Suprapubic skin (tissue), 4 donors: Measurements from ENCODE around the gene RNF227. TPM values are rescaled to one million over a fixed set of nuclear protein-coding genes. Genes with fewer than 3 reads are reported as not detected.

Experiments used
- DNase-seq, 2 donors: peaks; one replicate each; pipeline ENCODE4 v3.0.0-alpha.2; 2019; ENCODE audit warnings: low spot score in 2 of 2
- H3K27ac ChIP-seq: fragments of 200-600 bp; sonication (generic); one replicate; pipeline ENCODE4 v1.5.1; 2019
- H3K27me3 ChIP-seq: fragments of 200-600 bp; sonication (generic); one replicate; pipeline ENCODE4 v1.5.1; 2019
- H3K36me3 ChIP-seq: fragments of 200-600 bp; sonication (generic); one replicate; pipeline ENCODE4 v1.5.1; 2019
- H3K4me1 ChIP-seq: fragments of 200-600 bp; sonication (generic); one replicate; pipeline ENCODE4 v1.5.1; 2019
- H3K4me3 ChIP-seq: fragments of 200-600 bp; sonication (generic); one replicate; pipeline ENCODE4 v1.5.1; 2019; ENCODE audit warnings: mild to moderate bottlenecking
- H3K9me3 ChIP-seq: fragments of 200-600 bp; sonication (generic); one replicate; pipeline ENCODE4 v1.5.1; 2019
- EP300 ChIP-seq: sonication (generic); formaldehyde crosslinking; IDR thresholded peaks from one replicate; pipeline ENCODE4 v1.6.1; 2017; ENCODE audit warnings: antibody characterized with exemption
- POLR2A ChIP-seq, 2 donors: fragments of 450-650 bp; IDR thresholded peaks; one replicate each; pipeline ENCODE4 v1.6.1; 2017; ENCODE audit warnings: antibody characterized with exemption in 2 of 2, mild to moderate bottlenecking in 2 of 2, moderate library complexity in 2 of 2
- POLR2AphosphoS5 ChIP-seq, 3 donors: sonication (generic); formaldehyde crosslinking; IDR thresholded peaks; one replicate each; pipeline ENCODE4 v1.6.1; 2017; ENCODE audit warnings: antibody characterized with exemption in 3 of 3
- WGBS: methylation state at CpG from one replicate; pipeline ENCODE4 v1.1.5; 2018; 5-methylcytosine and 5-hydroxymethylcytosine counted together
- total RNA-seq, 4 donors: library from RNA; depleted of rRNA; stranded (reverse); fragments of >200 nt; gene quantifications; one replicate each; pipeline ENCODE4 v1.1.0, GENCODE V29; 2016
- TF ChIP-seq, protein P1 (sequence below), 2 donors: fragments of 200-600 bp in 1 of 2; fragments of 450-650 bp in 1 of 2; sonication (generic) in 1 of 2; IDR thresholded peaks; one replicate each; pipeline ENCODE4 v1.5.1; 2016 to 2019; ENCODE audit warnings: antibody characterized with exemption in 2 of 2, mild to moderate bottlenecking in 1 of 2, moderate library complexity in 1 of 2

Gene RNF227
- total RNA-seq, 4 donors from 2014 or later: 51.1 to 66.3 (median 57.3) TPM

DNA sequence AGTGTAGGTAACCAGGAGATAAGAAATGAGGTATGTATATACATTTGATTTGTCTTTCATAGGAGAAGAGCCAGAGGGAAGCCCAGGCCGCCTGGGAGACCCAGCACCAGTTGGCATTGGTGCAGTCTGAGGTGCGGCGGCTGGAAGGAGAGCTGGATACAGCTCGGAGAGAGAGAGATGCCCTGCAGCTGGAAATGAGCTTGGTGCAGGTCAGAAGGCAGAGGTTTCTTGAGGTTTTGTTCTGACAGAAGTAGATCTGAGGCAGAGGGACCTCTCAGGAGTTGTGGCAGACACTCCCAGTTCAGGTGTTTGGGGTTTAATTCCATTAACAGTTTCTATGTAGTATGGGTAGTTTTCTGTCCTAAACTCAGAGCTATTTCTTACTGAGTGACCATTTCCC is 23.9 kb upstream of the RNF227 start:
- no peaks in the 10 kb centered on the region for H3K27me3 ChIP-seq
- H3K9me3 ChIP-seq: no peaks in the 10 kb centered on the region
- no peak overlapping the region for H3K27ac ChIP-seq
- no peaks in the 10 kb centered on the region for H3K4me1 ChIP-seq
- DNase-seq: peak in 1 of 2 donors; percentile 29
- H3K36me3 ChIP-seq: peaks cover 83% of the 10 kb centered on the region
- TF ChIP-seq EP300: no peak
- TF ChIP-seq POLR2AphosphoS5 (IDR thresholded peaks at IDR 0.05): no peak
- TF ChIP-seq, protein P1, sequence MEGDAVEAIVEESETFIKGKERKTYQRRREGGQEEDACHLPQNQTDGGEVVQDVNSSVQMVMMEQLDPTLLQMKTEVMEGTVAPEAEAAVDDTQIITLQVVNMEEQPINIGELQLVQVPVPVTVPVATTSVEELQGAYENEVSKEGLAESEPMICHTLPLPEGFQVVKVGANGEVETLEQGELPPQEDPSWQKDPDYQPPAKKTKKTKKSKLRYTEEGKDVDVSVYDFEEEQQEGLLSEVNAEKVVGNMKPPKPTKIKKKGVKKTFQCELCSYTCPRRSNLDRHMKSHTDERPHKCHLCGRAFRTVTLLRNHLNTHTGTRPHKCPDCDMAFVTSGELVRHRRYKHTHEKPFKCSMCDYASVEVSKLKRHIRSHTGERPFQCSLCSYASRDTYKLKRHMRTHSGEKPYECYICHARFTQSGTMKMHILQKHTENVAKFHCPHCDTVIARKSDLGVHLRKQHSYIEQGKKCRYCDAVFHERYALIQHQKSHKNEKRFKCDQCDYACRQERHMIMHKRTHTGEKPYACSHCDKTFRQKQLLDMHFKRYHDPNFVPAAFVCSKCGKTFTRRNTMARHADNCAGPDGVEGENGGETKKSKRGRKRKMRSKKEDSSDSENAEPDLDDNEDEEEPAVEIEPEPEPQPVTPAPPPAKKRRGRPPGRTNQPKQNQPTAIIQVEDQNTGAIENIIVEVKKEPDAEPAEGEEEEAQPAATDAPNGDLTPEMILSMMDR (IDR thresholded peaks at IDR 0.05): no peak
- TF ChIP-seq POLR2A (IDR thresholded peaks at IDR 0.05): no peak
- no peak overlapping the region for H3K4me3 ChIP-seq
- 91% methylated on average over 4 of the region's 4 CpGs for WGBS

DNA sequence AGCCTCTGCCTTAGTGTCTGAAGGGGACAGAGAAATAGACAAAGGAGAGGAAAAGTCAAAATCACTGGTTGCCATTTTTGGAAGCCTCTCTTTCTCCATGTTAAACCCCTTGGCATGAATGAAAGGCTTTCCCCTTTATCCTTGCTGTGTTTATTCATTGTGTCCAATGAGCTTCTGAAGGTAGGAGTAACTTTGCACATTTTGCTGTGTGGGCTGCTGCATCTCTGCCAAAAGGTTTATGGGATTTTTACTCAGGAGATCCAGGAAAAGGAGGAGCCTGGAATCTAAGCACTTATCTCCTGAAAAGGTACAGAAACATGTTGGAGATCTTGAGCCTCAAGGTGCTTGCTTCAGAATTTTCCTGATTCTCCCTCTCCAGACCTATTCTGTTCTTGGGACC is 19.8 kb upstream of the RNF227 start:
- Histone ChIP-seq H3K27me3 (no peaks in the 10 kb centered on the region), H3K4me3 (no peak overlapping the region), H3K27ac (no peak overlapping the region), H3K9me3 (no peaks in the 10 kb centered on the region), H3K36me3 (peaks cover 54% of the 10 kb centered on the region), H3K4me1 (peaks cover 26% of the 10 kb centered on the region)
- no peak for TF ChIP-seq POLR2A (IDR thresholded peaks at IDR 0.05)
- TF ChIP-seq, protein P1 (IDR thresholded peaks at IDR 0.05): no peak
- DNase-seq: no peak

DNA sequence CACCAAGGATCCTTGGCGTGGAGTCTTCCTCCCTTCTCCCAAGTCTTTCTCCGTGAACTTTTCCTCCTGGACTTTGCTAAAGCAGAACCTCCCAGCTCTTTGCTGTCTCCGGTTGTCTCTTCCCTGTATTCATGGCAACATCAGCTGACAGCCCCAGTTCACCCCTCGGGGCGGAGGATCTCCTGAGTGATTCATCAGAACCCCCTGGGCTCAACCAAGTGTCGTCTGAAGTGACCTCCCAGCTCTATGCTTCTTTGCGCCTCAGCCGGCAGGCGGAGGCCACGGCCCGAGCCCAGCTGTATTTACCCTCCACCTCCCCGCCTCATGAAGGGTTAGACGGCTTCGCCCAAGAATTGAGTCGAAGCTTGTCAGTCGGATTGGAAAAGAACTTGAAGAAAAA is 16.9 kb upstream of the RNF227 start:
- H3K4me3 ChIP-seq: peak overlapping the region; percentile 65
- peaks cover 27% of the 10 kb centered on the region for H3K36me3 ChIP-seq
- no peak for TF ChIP-seq EP300
- no peak for TF ChIP-seq POLR2AphosphoS5 (IDR thresholded peaks at IDR 0.05)
- no peak for TF ChIP-seq POLR2A (IDR thresholded peaks at IDR 0.05)
- WGBS: 7% methylated on average over 16 of the region's 16 CpGs
- H3K4me1 ChIP-seq: peaks cover 44% of the 10 kb centered on the region
- no peaks in the 10 kb centered on the region for H3K9me3 ChIP-seq
- no peak overlapping the region for H3K27ac ChIP-seq
- H3K27me3 ChIP-seq: no peaks in the 10 kb centered on the region
- DNase-seq: no peak

DNA sequence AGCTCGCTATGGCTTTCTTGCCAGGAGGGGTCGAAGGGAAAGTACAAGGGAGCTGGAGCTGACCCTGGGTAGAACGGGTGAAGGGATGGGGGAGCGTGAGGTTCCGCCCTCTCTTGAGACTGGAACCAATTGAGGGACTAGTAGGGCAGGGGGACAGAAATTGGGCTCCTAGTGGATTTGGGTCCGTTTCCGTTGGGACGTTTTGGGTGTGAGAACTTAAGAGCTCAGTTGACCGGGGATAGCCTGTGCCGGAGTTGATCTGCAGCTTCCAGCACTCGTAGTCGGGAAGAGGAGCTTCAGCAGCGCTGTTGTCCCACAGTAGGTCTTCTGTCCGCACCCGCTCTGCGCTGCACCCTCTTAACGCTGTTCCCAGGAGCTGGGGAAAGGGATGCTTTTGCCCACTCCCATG is 16.4 kb upstream of the RNF227 start:
- H3K4me1 ChIP-seq: peaks cover 44% of the 10 kb centered on the region
- peaks cover 23% of the 10 kb centered on the region for H3K36me3 ChIP-seq
- no peak for TF ChIP-seq EP300
- TF ChIP-seq, protein P1 (IDR thresholded peaks at IDR 0.05): no peak
- TF ChIP-seq POLR2AphosphoS5 (IDR thresholded peaks at IDR 0.05): no peak
- no peak for TF ChIP-seq POLR2A (IDR thresholded peaks at IDR 0.05)

DNA sequence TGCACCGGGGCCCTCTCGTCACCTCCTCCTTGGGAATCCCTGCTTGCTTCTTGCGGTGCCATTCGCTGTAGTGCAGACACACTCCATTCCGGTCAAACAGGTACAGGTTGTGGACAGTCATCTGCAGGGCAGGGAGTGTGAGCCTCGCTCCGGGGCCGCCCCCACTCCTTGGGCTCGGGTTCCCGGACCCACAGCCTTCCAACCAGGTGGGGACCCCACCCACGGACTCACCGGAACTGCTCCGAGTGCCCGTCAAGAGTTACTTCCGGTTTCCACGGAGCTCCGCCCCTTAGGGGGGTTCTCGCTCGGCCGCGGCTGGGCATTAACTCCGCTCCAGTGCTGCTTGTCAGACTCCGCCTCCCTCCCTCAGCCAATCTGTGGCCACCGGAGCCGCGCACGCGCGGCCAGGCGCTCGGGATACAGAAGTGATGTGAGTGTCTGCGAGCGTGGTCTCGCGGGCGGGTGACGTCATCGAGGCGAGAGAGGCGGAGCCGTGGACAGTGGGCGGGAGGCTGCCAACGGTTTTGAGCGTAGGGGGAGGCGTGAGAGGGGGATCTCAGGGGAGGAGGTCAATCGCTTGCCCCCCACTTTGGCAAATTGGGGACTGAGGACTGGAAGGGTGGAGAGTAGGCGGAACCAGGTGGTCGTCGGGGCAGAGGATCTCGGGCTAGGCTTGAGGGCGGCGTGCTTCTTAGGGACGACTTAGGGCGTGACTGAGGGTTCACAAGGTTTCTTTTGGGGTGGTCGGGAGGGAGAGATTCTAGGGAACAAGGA is 15.8 kb upstream of the RNF227 start, which contains the start of the genes CNTROB and TRAPPC1:
Gene CNTROB, plus strand, starts transcription at position 498 of the 774 bp plus-strand sequence. CDS start 874 bp downstream, outside the sequence.
Gene TRAPPC1, minus strand, starts transcription at position 238 of the 774 bp plus-strand sequence. Its CDS starts 117 bp downstream, at position 121.
- Histone ChIP-seq H3K9me3 (no peaks in the 10 kb centered on the region), H3K4me1 (peaks cover 44% of the 10 kb centered on the region), H3K4me3 (peak within 1 kb of the TSS; percentile 65), H3K27ac (peak within 1 kb of the TSS; percentile 76), H3K36me3 (peaks cover 19% of the 10 kb centered on the region), H3K27me3 (no peaks in the 10 kb centered on the region)
- peak; percentile 100 for DNase-seq
- WGBS: 0% methylated on average over 31 of the region's 55 CpGs
- TF ChIP-seq POLR2A (IDR thresholded peaks at IDR 0.05): peak in 1 of 2 donors; percentile 32
- peak; percentile 16 for TF ChIP-seq EP300
- TF ChIP-seq, protein P1 (IDR thresholded peaks at IDR 0.05): no peak
- peak in 2 of 3 donors; percentile 26 to 32 for TF ChIP-seq POLR2AphosphoS5 (IDR thresholded peaks at IDR 0.05)

More for the DNA sequence above, 16.4 kb upstream of the RNF227 start:
- Histone ChIP-seq H3K9me3 (no peaks in the 10 kb centered on the region), H3K27me3 (no peaks in the 10 kb centered on the region), H3K4me3 (peak overlapping the region; percentile 65), H3K27ac (peak overlapping the region; percentile 76)
- WGBS: 0% methylated on average over 17 of the region's 17 CpGs
- DNase-seq: no peak
